Measurements from ENCODE around the gene LIFR. TPM values are rescaled to one million over a fixed set of nuclear protein-coding genes. Genes with fewer than 3 reads are reported as not detected.
"Not testable (repeated sequence)": the region's sequence is repeated elsewhere in the genome, so short reads cannot be mapped to it uniquely, and the experiment has no call there.

The LIFR gene
- total RNA-seq, 1 experiment from 2014 or later, result 10.4 TPM

- H3K27ac ChIP-seq (ENCODE audit: low read length), result no peak overlapping the region
- no peak overlapping the region for H3K4me2 ChIP-seq (ENCODE audit: low read length)
- no peaks in the 10 kb centered on the region for H3F3A ChIP-seq (ENCODE audit: low read length, unreplicated experiment)
- ChIA-PET CTCF (no interaction called here), POLR2A (ENCODE audit: unreplicated experiment) (no interaction called here)
- no peak overlapping the region for H2AFZ ChIP-seq (ENCODE audit: low read length)
- no peak for TF ChIP-seq EZH2phosphoT487 (IDR thresholded peaks at IDR 0.05; ENCODE audit: borderline replicate concordance, low read length)
- TF ChIP-seq CTCF (conservative IDR thresholded peaks at IDR 0.05; ENCODE audit: low read depth, low read length), result no peak
- TF ChIP-seq EZH2 (IDR thresholded peaks at IDR 0.05; ENCODE audit: low read length, unreplicated experiment), result no peak
- BruUV-seq (replicated peaks), result no TSS peak
- H3K9me3 ChIP-seq (ENCODE audit: low read length), result no peaks in the 10 kb centered on the region
- H3K36me3 ChIP-seq (ENCODE audit: low read depth, low read length), result no peaks in the 10 kb centered on the region
- H3K4me3 ChIP-seq (ENCODE audit: low read length), result no peak overlapping the region
- H3K4me1 ChIP-seq (ENCODE audit: insufficient read depth, low read length), result no peaks in the 10 kb centered on the region
- no peaks in the 10 kb centered on the region for H3K79me2 ChIP-seq (ENCODE audit: low read length)
- DNase-seq (no peak), ATAC-seq (no peak)
- H3K9ac ChIP-seq (ENCODE audit: low read length), result no peak overlapping the region
- H3K9me2 ChIP-seq (replicated peaks; ENCODE audit: low read length), result no peaks in the 10 kb centered on the region
- intact Hi-C loops (cut with micrococcal nuclease), result no loop called here
- H4K20me1 ChIP-seq (ENCODE audit: low read length), result no peaks in the 10 kb centered on the region
- H3K27me3 ChIP-seq (ENCODE audit: low read length), result no peaks in the 10 kb centered on the region
These were observed 38.1 kb downstream of the LIFR start for GRCh38 chr5:38518341-38518740.

DNA sequence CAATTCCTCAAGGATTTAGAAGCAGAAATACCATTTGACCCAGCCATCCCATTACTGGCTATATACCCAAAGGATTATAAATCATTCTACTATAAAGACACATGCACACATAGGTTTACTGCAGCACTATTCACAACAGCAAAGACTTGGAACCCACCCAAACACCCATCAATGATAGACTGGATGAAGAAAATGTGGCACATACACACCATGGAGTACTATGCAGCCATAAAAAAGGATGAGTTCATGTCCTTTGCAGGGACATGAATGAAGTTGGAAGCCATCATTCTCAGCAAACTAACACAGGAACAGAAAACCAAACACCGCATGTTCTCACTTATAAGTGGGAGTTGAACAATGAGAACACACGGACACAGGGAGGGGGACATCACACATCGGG lies 39.8 kb downstream of the LIFR start:
- H2AFZ ChIP-seq (ENCODE audit: low read length); H3K36me3 ChIP-seq (ENCODE audit: low read depth, low read length); ATAC-seq; BruUV-seq (replicated peaks); H3K27ac ChIP-seq (ENCODE audit: low read length); H3K27me3 ChIP-seq (ENCODE audit: low read length); DNase-seq; H3K9me3 ChIP-seq (ENCODE audit: low read length); H3K4me2 ChIP-seq (ENCODE audit: low read length); CTCF ChIA-PET; POLR2A ChIA-PET (ENCODE audit: unreplicated experiment); H3K4me3 ChIP-seq (ENCODE audit: low read length); H3K79me2 ChIP-seq (ENCODE audit: low read length); H3K9ac ChIP-seq (ENCODE audit: low read length); intact Hi-C loops (cut with micrococcal nuclease); H3K4me1 ChIP-seq (ENCODE audit: insufficient read depth, low read length); H3F3A ChIP-seq (ENCODE audit: low read length, unreplicated experiment); H4K20me1 ChIP-seq (ENCODE audit: low read length); H3K9me2 ChIP-seq (replicated peaks; ENCODE audit: low read length): not testable (repeated sequence)

DNA sequence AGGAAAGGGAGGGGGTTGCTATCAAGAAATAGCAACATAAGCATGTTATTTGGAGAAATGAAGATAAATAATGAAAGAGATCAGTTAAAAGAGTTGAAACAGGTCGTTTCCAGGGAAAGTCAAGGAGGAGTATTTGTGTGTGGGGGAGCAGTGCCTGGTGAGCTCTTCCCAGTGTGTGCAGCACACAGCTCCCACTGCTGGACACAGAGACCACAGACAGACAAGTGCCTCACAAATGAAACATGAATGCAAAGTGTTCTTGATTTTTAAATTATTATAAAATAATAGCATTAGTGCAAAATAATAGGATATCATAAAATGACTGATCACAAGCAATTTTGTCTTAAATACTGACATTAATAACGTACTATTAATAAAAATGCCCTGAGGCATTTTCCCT lies 40.8 kb downstream of the LIFR start:
- intact Hi-C loops (cut with micrococcal nuclease), result no loop called here
- peak; percentile 76 for ATAC-seq

More for the DNA sequence above, 40.8 kb downstream of the LIFR start:
- Histone ChIP-seq H3F3A (ENCODE audit: low read length, unreplicated experiment) (no peaks in the 10 kb centered on the region), H3K27ac (ENCODE audit: low read length) (no peak overlapping the region), H3K36me3 (ENCODE audit: low read depth, low read length) (no peaks in the 10 kb centered on the region; the same call in 1 of the 2 replicates), H3K4me3 (ENCODE audit: low read length) (no peak overlapping the region), H3K4me1 (ENCODE audit: insufficient read depth, low read length) (no peaks in the 10 kb centered on the region), H4K20me1 (ENCODE audit: low read length) (no peaks in the 10 kb centered on the region), H3K27me3 (ENCODE audit: low read length) (no peaks in the 10 kb centered on the region), H3K9me3 (ENCODE audit: low read length) (no peaks in the 10 kb centered on the region), H3K79me2 (ENCODE audit: low read length) (no peaks in the 10 kb centered on the region), H3K9ac (ENCODE audit: low read length) (no peak overlapping the region), H3K9me2 (replicated peaks; ENCODE audit: low read length) (no peaks in the 10 kb centered on the region), H2AFZ (ENCODE audit: low read length) (no peak overlapping the region), H3K4me2 (ENCODE audit: low read length) (no peak overlapping the region)
- BruUV-seq (replicated peaks), result no TSS peak
- TF ChIP-seq EZH2 (IDR thresholded peaks at IDR 0.05; ENCODE audit: low read length, unreplicated experiment) (no peak), CTCF (conservative IDR thresholded peaks at IDR 0.05; ENCODE audit: low read depth, low read length) (peak; percentile 66)
- peak; percentile 42 for DNase-seq
- ChIA-PET POLR2A (ENCODE audit: unreplicated experiment) (no interaction called here), CTCF (interaction anchor here (0.9 to 1.0 kb wide), 5 partner anchors 74 to 310 kb away, joined by 3 to 26 read pairs (median 3); no protein-coding TSS in a partner anchor)

All from PC-3 (cell line).